BE2C (cell line): ENCODE data around the gene RANGAP1.

Source experiments
- DNase-seq: peaks from one replicate; pipeline ENCODE4 v3.0.0-alpha.2; 2020
- H3K27me3 ChIP-seq: fragments of 250-450 bp; sonication (Bioruptor Pico); 2 replicates; pipeline ENCODE4 v1.5.1; 2020; ENCODE audit warnings: mild to moderate bottlenecking
- H3K36me3 ChIP-seq: fragments of 250-450 bp; sonication (Bioruptor Pico); 2 replicates; pipeline ENCODE4 v1.5.1; 2020; ENCODE audit warnings: mild to moderate bottlenecking
- H3K4me1 ChIP-seq: fragments of 250-450 bp; sonication (Bioruptor Pico); 2 replicates; pipeline ENCODE4 v1.5.1; 2020
- H3K4me3 ChIP-seq: 2 replicates; pipeline ENCODE4 v1.5.1; 2011; ENCODE audit warnings: low read depth, low read length
- H3K9me3 ChIP-seq: fragments of 250-450 bp; sonication (Bioruptor Pico); 2 replicates; pipeline ENCODE4 v1.5.1; 2020
- CTCF ChIP-seq: IDR thresholded peaks from 2 replicates; pipeline ENCODE4 v1.5.1; 2012; ENCODE audit warnings: mild to moderate bottlenecking, low read depth, low read length

Gene RANGAP1

GRCh38 chr22:41222846-41223507 is 63.0 kb downstream of the RANGAP1 start:
- no peaks in the 10 kb centered on the region for H3K27me3 ChIP-seq
- H3K9me3 ChIP-seq = no peaks in the 10 kb centered on the region
- TF ChIP-seq CTCF = no peak
- peaks cover 69% of the 10 kb centered on the region for H3K36me3 ChIP-seq
- peaks cover 1% of the 10 kb centered on the region for H3K4me1 ChIP-seq
- no peak overlapping the region for H3K4me3 ChIP-seq
- DNase-seq = no peak

GRCh38 chr22:41217553-41218157 is 68.3 kb downstream of the RANGAP1 start:
- Histone ChIP-seq H3K4me1 (peaks cover 14% of the 10 kb centered on the region), H3K9me3 (0 out of 2 replicates have a peak, but pooled peaks cover 4% of the 10 kb centered on the region), H3K27me3 (no peaks in the 10 kb centered on the region), H3K4me3 (peak overlapping the region; percentile 36), H3K36me3 (peaks cover 60% of the 10 kb centered on the region)
- peak; percentile 69 for DNase-seq
- TF ChIP-seq CTCF = no peak

- Histone ChIP-seq H3K9me3 (0 out of 2 replicates have a peak, but pooled peaks cover 4% of the 10 kb centered on the region), H3K4me1 (peaks cover 14% of the 10 kb centered on the region), H3K4me3 (peak overlapping the region; percentile 36), H3K27me3 (no peaks in the 10 kb centered on the region), H3K36me3 (peaks cover 57% of the 10 kb centered on the region)
- TF ChIP-seq CTCF = no peak
- DNase-seq = peak; percentile 44
Measured at GRCh38 chr22:41216984-41217383, 69.0 kb downstream of the RANGAP1 start.

GRCh38 chr22:41215926-41216325 is 70.1 kb downstream of the RANGAP1 start:
- Histone ChIP-seq H3K27me3 (no peaks in the 10 kb centered on the region), H3K9me3 (0 out of 2 replicates have a peak, but pooled peaks cover 4% of the 10 kb centered on the region), H3K4me1 (peaks cover 14% of the 10 kb centered on the region), H3K4me3 (no peak overlapping the region), H3K36me3 (peaks cover 52% of the 10 kb centered on the region)
- DNase-seq = no peak
- no peak for TF ChIP-seq CTCF

- Histone ChIP-seq H3K4me1 (peaks cover 14% of the 10 kb centered on the region), H3K27me3 (no peaks in the 10 kb centered on the region), H3K4me3 (no peak overlapping the region), H3K9me3 (0 out of 2 replicates have a peak, but pooled peaks cover 4% of the 10 kb centered on the region), H3K36me3 (peaks cover 54% of the 10 kb centered on the region)
- TF ChIP-seq CTCF = no peak
- DNase-seq = no peak
Measured at GRCh38 chr22:41215409-41215808, 70.6 kb downstream of the RANGAP1 start.

GRCh38 chr22:41206719-41207118 is 79.3 kb downstream of the RANGAP1 start:
- H3K27me3 ChIP-seq = no peaks in the 10 kb centered on the region
- no peak for DNase-seq
- H3K4me3 ChIP-seq = no peak overlapping the region
- H3K4me1 ChIP-seq = no peaks in the 10 kb centered on the region
- peaks cover 10% of the 10 kb centered on the region; the same call in 1 of the 2 replicates for H3K36me3 ChIP-seq
- TF ChIP-seq CTCF = no peak
- no peaks in the 10 kb centered on the region for H3K9me3 ChIP-seq
